ENCODE results near the gene BTRC.

GRCh38 chr10:101529207-101529606 is 175.2 kb downstream of the BTRC start:
- TF ChIP-seq POLR2A (IDR thresholded peaks at IDR 0.05; ENCODE audit: extremely low read depth, insufficient read length) (no peak), CTCF (IDR thresholded peaks at IDR 0.05; ENCODE audit: low read depth, low read length) (no peak), MYC (IDR thresholded peaks at IDR 0.05; ENCODE audit: low read depth, low read length) (no peak), MAX (IDR thresholded peaks at IDR 0.05; ENCODE audit: low read depth, low read length) (no peak)

All from NB4 (cell line).